ENCODE results near the gene CAMTA1.

- TF ChIP-seq CTCF (conservative IDR thresholded peaks at IDR 0.05; ENCODE audit: low read length) (no peak), EZH2phosphoT487 (IDR thresholded peaks at IDR 0.05; ENCODE audit: borderline replicate concordance, low read depth, low read length) (no peak)
Observed at GRCh38 chr1:7710859-7711258, 925.6 kb downstream of the CAMTA1 start.
